ENCODE results near the gene SLC38A10. TPM values are rescaled to one million over a fixed set of nuclear protein-coding genes. Genes with fewer than 3 reads are reported as not detected.

SLC38A10 gene
- total and polyA plus RNA-seq, 2 experiments from 2014 or later, result 94.4 to 131 TPM

GRCh38 chr17:81336296-81336929, 41.3 kb upstream of the SLC38A10 start:
- TF ChIP-seq CTCF (IDR thresholded peaks at IDR 0.05; ENCODE audit: low read depth, low read length), result no peak
- DNase-seq (ENCODE audit: low read depth in 1 of 2, low spot score in 1 of 2), result no peak
- H3K4me1 ChIP-seq (ENCODE audit: low read depth), result peaks cover 51% of the 10 kb centered on the region
- no peaks in the 10 kb centered on the region for H3K36me3 ChIP-seq
- H3K9me3 ChIP-seq (ENCODE audit: low read depth), result no peaks in the 10 kb centered on the region
- H3K4me3 ChIP-seq, result no peak overlapping the region
- no peaks in the 10 kb centered on the region for H3K27me3 ChIP-seq
- H3K27ac ChIP-seq, result no peak overlapping the region

GRCh38 chr17:81335773-81336157, 40.7 kb upstream of the SLC38A10 start:
- Histone ChIP-seq H3K4me1 (ENCODE audit: low read depth) (peaks cover 51% of the 10 kb centered on the region), H3K36me3 (no peaks in the 10 kb centered on the region), H3K4me3 (no peak overlapping the region), H3K27me3 (no peaks in the 10 kb centered on the region), H3K9me3 (ENCODE audit: low read depth) (no peaks in the 10 kb centered on the region), H3K27ac (no peak overlapping the region)
- DNase-seq (ENCODE audit: low read depth in 1 of 2, low spot score in 1 of 2), result no peak
- TF ChIP-seq CTCF (IDR thresholded peaks at IDR 0.05; ENCODE audit: low read depth, low read length), result no peak

DNA sequence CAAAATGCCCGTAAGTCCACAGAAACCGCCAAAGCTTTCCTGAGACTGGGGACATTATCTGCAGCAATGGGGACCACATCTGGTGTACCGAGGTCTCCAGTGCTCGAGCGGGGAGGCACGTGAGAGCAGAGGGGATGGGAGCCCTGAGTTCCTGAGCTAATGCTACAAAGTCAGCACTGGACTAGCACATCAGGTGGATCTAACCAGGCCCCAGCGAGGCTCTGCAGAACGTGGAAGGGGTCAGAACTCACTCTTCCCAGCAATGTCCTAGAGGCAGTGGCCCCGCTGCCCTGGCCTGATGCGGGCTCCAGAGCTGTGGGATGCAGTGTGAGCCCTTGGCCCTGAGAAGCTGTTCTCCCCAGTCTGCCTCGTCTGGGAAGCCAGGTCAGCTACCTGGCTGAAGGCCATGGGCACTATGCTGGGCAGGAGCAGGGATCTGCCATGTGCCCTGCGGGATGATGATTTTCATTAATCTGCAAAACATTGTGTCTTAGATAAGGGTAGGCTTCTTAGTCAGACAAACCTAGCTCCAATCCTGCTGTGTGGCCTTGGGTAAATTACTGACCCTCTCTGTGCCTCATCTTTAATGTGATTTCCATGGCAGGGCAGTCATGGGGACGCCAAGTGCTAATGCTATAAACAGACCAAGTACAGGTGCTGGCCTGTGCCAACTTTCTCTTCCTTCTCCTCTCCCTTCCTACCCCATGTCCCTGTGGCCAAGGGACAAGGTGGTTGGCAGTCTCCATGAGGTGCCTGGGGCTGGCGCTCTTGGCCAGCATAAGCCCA, 40.1 kb upstream of the SLC38A10 start:
- Histone ChIP-seq H3K4me1 (ENCODE audit: low read depth) (peaks cover 50% of the 10 kb centered on the region), H3K27ac (no peak overlapping the region), H3K9me3 (ENCODE audit: low read depth) (no peaks in the 10 kb centered on the region), H3K27me3 (no peaks in the 10 kb centered on the region), H3K4me3 (no peak overlapping the region), H3K36me3 (no peaks in the 10 kb centered on the region)
- no peak for TF ChIP-seq CTCF (IDR thresholded peaks at IDR 0.05; ENCODE audit: low read depth, low read length)
- DNase-seq (ENCODE audit: low read depth in 1 of 2, low spot score in 1 of 2), result no peak

DNA sequence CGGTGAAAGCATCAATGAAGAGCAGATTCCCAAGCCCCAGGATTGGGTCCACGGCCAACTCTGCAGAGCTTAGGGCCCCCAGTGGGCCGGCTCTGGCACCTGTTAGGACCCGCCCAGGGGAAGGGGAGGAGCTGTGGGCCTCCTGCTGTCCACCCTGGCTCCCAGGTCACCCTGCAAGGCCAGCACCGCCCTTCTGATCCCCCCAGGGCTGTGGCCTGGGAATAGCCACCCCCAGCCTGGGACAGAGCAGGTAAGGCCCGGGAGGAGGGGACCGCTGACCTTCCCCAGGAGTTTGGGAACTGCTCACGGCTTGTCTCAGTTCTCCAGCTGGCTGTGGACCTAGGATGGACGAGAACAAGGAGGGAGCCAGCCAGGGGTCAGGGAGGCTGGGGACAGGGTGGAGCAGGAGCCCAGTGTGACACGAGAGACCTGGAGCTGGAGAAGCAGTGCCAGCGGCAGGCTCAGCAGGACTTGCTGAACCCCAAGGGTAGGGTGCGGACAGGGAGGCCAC, 39.3 kb upstream of the SLC38A10 start:
- Histone ChIP-seq H3K27me3 (no peaks in the 10 kb centered on the region), H3K36me3 (no peaks in the 10 kb centered on the region), H3K27ac (no peak overlapping the region), H3K4me1 (ENCODE audit: low read depth) (peaks cover 50% of the 10 kb centered on the region), H3K4me3 (no peak overlapping the region), H3K9me3 (ENCODE audit: low read depth) (no peaks in the 10 kb centered on the region)
- no peak for DNase-seq (ENCODE audit: low read depth in 1 of 2, low spot score in 1 of 2)
- TF ChIP-seq CTCF (IDR thresholded peaks at IDR 0.05; ENCODE audit: low read depth, low read length), result no peak

- Histone ChIP-seq H3K9me3 (ENCODE audit: low read depth) (no peaks in the 10 kb centered on the region), H3K4me1 (ENCODE audit: low read depth) (peaks cover 50% of the 10 kb centered on the region), H3K27me3 (no peaks in the 10 kb centered on the region), H3K36me3 (no peaks in the 10 kb centered on the region), H3K27ac (no peak overlapping the region), H3K4me3 (no peak overlapping the region)
- DNase-seq (ENCODE audit: low read depth in 1 of 2, low spot score in 1 of 2), result no peak
- TF ChIP-seq CTCF (IDR thresholded peaks at IDR 0.05; ENCODE audit: low read depth, low read length), result no peak
Observed at GRCh38 chr17:81333616-81334368, 38.7 kb upstream of the SLC38A10 start.
